Amniotic epithelial cell (primary cell): ENCODE data around the gene ZFYVE26.
"Not testable (repeated sequence)": the region's sequence is repeated elsewhere in the genome, so short reads cannot be mapped to it uniquely, and the experiment has no call there.

Experiments used
- DNase-seq: peaks from one replicate; pipeline ENCODE4 v3.0.0-alpha.2; 2010; ENCODE audit warnings: low read depth

The ZFYVE26 gene

GRCh38 chr14:67705211-67705610 lies 111.2 kb downstream of the ZFYVE26 start:
- DNase-seq, result no peak

DNA sequence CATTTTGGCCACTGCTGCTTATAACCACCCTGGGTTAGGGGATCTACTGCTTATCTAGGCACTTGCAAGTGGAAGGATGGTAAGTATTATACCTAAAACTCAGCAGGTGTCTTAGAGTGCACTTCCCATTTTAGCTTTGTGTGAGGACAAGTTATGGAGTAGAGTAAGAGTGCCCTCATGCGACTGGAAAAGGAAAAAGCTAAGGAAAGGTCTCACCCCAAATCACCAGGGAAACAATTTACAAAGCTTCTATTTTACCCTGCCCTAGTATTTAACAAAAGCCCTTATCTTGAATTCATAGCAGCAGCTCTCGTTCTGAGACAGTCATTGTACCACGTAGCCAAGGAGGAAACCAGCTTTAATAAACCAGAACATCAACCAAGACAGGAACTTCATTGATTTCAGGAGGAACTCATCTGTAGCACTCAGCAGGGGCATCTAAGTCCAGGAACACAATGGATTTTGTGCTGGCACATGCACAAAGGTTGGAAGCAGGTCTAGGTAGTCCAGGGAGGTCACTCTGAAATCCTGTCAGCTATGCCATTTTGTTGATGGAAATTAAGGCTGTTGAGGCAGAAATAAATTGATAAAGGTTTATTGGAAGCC lies 111.8 kb downstream of the ZFYVE26 start:
- peak; percentile 57 for DNase-seq

DNA sequence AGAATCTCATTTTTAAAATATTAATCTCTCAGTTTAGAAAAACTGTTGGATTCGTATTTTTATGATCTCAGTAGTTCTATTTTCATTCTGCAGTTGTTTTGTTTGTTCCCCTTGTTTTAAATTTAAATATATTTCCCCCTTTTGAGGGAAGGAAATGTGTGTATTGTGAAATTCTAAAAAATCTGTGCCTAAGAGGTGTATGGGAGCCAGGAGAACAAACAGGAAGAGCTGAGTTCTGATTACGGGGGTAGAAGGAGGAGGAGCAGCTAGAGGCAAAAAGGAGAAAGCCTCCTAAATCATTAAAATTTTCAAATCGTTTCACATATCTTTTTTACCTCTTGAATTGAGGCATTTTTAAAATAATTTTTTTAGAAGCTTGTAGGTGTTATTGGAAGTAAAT lies 112.4 kb downstream of the ZFYVE26 start:
- no peak for DNase-seq

DNA sequence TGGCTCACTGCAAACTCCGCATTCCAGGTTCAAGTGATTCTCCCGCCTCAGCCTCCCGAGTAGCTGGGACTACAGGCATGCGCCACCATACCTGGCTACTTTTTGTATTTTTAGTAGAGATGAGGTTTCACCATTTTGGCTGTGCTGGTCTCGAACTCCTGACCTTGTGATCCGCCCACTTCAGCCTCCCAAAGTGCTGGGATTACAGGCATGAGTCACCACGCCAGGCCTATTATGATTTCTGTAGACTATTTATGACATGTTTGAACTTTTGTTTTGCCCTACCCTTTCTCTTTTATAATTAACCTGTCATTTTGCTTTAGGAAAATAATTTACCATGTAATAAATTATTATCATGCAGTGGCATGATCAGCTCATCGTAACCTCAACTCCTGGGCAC lies 114.9 kb downstream of the ZFYVE26 start, which contains the start of gene RDH12:
Gene RDH12 (plus strand): TSS at position 395 of the 400 bp plus-strand sequence. CDS start 20,757 bp downstream, outside the sequence.
- not testable (repeated sequence) for DNase-seq

DNA sequence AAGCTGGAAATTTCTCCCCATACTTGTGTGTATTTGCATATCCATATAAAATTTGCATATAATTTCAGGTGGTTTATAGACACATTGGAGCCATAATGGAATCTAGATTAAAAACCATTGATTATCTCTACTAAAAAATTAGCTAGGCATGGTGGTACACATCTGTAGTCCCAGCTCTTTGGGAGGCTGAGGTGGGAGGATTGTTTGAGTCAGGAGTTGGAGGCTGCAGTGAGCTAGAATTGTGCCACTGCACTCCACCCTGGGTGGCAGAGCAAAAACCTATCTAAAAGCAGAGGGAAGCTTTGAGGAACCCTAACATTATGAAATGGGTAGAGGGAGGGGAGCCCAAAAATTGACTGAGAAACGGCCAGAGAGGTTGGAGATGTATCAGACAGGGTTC lies 118.2 kb downstream of the ZFYVE26 start:
- no peak for DNase-seq

DNA sequence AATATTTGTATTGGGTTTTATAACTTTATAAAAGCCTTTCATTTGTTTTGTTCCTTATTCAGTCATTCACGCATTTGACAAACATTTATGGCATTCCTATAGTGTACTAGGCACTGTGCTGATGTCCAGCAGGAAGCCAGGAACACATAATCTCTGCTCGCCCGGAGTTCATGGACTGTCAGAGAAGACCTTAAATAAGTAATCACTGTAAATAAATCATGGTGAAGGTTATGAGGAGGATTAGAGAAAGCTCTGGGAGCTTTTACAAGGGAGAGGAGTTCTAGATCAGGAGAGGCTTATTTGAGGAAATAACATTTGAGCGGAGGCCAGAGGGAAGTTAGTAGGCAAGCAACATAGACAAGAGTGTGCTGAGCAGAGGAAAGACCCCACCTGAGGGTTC lies 119.4 kb downstream of the ZFYVE26 start:
- peak; percentile 86 for DNase-seq
